GM06990 (cell line): ENCODE data around the gene DCAF15.

Source experiments
- DNase-seq: peaks from one replicate; pipeline ENCODE4 v3.0.0-alpha.2; 2011; ENCODE audit not compliant: insufficient read length; ENCODE audit errors: extremely low read depth
- H3K27me3 ChIP-seq: replicated peaks from 2 replicates; pipeline ENCODE4 v1.6.0; 2011; ENCODE audit warnings: low read length; ENCODE audit not compliant: control insufficient read depth, insufficient read depth
- H3K36me3 ChIP-seq: 2 replicates; pipeline ENCODE4 v1.5.1; 2011; ENCODE audit warnings: low read length; ENCODE audit not compliant: control insufficient read depth, insufficient read depth
- H3K4me3 ChIP-seq: replicated peaks from 2 replicates; pipeline ENCODE4 v1.5.1; 2011; ENCODE audit warnings: low read depth, mild to moderate bottlenecking, control low read depth, low read length
- CTCF ChIP-seq: IDR thresholded peaks from 2 replicates; pipeline ENCODE4 v1.5.1; 2011; ENCODE audit warnings: low read length, control low read depth, mild to moderate bottlenecking, inconsistent platforms; ENCODE audit not compliant: insufficient read depth, poor library complexity, severe bottlenecking

Gene DCAF15

GRCh38 chr19:13996928-13997630 lies 44.8 kb downstream of the DCAF15 start:
- peaks cover 4% of the 10 kb centered on the region for H3K36me3 ChIP-seq
- DNase-seq, result no peak
- H3K27me3 ChIP-seq, result no peaks in the 10 kb centered on the region
- no peak for TF ChIP-seq CTCF
- no peak overlapping the region for H3K4me3 ChIP-seq

GRCh38 chr19:13997631-13997962 lies 45.3 kb downstream of the DCAF15 start:
- DNase-seq, result no peak
- Histone ChIP-seq H3K36me3 (peaks cover 4% of the 10 kb centered on the region), H3K4me3 (no peak overlapping the region), H3K27me3 (no peaks in the 10 kb centered on the region)
- no peak for TF ChIP-seq CTCF

- no peak overlapping the region for H3K4me3 ChIP-seq
- DNase-seq, result no peak
- H3K36me3 ChIP-seq, result peaks cover 2% of the 10 kb centered on the region
- H3K27me3 ChIP-seq, result no peaks in the 10 kb centered on the region
- TF ChIP-seq CTCF, result no peak
Measured at GRCh38 chr19:13998426-13998825, 46.1 kb downstream of the DCAF15 start.

GRCh38 chr19:13999085-13999484 lies 46.8 kb downstream of the DCAF15 start:
- DNase-seq, result no peak
- peaks cover 2% of the 10 kb centered on the region for H3K36me3 ChIP-seq
- no peak overlapping the region for H3K4me3 ChIP-seq

GRCh38 chr19:14000691-14001375 lies 48.5 kb downstream of the DCAF15 start:
- H3K4me3 ChIP-seq, result no peak overlapping the region
- no peak for TF ChIP-seq CTCF
- no peaks in the 10 kb centered on the region for H3K27me3 ChIP-seq
- no peak for DNase-seq
- H3K36me3 ChIP-seq, result no peaks in the 10 kb centered on the region; the same call in 1 of the 2 replicates

More at GRCh38 chr19:13999085-13999484, 46.8 kb downstream of the DCAF15 start:
- H3K27me3 ChIP-seq, result no peaks in the 10 kb centered on the region
- no peak for TF ChIP-seq CTCF
